SK-N-SH (cell line): ENCODE measurements around the gene RPS6KA5.
"Not testable (repeated sequence)": the region's sequence is repeated elsewhere in the genome, so short reads cannot be mapped to it uniquely, and the experiment has no call there.

Experiments used
- POLR2AphosphoS5 ChIP-seq: IDR thresholded peaks from 2 replicates; pipeline ENCODE4 v1.6.1; 2012; ENCODE audit warnings: low read depth, low read length
- TF ChIP-seq, protein P1 (sequence below): fragments of 200-600 bp; sonication (generic); IDR thresholded peaks from 2 replicates; pipeline ENCODE4 v1.6.1; 2017; ENCODE audit warnings: antibody characterized with exemption, mild to moderate bottlenecking, moderate library complexity

- TF ChIP-seq, protein P1, sequence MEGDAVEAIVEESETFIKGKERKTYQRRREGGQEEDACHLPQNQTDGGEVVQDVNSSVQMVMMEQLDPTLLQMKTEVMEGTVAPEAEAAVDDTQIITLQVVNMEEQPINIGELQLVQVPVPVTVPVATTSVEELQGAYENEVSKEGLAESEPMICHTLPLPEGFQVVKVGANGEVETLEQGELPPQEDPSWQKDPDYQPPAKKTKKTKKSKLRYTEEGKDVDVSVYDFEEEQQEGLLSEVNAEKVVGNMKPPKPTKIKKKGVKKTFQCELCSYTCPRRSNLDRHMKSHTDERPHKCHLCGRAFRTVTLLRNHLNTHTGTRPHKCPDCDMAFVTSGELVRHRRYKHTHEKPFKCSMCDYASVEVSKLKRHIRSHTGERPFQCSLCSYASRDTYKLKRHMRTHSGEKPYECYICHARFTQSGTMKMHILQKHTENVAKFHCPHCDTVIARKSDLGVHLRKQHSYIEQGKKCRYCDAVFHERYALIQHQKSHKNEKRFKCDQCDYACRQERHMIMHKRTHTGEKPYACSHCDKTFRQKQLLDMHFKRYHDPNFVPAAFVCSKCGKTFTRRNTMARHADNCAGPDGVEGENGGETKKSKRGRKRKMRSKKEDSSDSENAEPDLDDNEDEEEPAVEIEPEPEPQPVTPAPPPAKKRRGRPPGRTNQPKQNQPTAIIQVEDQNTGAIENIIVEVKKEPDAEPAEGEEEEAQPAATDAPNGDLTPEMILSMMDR: not testable (repeated sequence)
- not testable (repeated sequence) for TF ChIP-seq POLR2AphosphoS5
These were observed 106.8 kb downstream of the RPS6KA5 start for GRCh38 chr14:90953643-90954042.
